HG02623 (cell line): ENCODE data around the gene PRODH2.

ENCODE experiments used
- ATAC-seq: cut with Tn5 transposase; IDR thresholded peaks from one replicate; pipeline ENCODE4 v1.9.1; 2021; ENCODE audit warnings: moderate library complexity; ENCODE audit not compliant: unreplicated experiment

The PRODH2 gene, protein sequence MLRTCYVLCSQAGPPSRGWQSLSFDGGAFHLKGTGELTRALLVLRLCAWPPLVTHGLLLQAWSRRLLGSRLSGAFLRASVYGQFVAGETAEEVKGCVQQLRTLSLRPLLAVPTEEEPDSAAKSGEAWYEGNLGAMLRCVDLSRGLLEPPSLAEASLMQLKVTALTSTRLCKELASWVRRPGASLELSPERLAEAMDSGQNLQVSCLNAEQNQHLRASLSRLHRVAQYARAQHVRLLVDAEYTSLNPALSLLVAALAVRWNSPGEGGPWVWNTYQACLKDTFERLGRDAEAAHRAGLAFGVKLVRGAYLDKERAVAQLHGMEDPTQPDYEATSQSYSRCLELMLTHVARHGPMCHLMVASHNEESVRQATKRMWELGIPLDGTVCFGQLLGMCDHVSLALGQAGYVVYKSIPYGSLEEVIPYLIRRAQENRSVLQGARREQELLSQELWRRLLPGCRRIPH

DNA sequence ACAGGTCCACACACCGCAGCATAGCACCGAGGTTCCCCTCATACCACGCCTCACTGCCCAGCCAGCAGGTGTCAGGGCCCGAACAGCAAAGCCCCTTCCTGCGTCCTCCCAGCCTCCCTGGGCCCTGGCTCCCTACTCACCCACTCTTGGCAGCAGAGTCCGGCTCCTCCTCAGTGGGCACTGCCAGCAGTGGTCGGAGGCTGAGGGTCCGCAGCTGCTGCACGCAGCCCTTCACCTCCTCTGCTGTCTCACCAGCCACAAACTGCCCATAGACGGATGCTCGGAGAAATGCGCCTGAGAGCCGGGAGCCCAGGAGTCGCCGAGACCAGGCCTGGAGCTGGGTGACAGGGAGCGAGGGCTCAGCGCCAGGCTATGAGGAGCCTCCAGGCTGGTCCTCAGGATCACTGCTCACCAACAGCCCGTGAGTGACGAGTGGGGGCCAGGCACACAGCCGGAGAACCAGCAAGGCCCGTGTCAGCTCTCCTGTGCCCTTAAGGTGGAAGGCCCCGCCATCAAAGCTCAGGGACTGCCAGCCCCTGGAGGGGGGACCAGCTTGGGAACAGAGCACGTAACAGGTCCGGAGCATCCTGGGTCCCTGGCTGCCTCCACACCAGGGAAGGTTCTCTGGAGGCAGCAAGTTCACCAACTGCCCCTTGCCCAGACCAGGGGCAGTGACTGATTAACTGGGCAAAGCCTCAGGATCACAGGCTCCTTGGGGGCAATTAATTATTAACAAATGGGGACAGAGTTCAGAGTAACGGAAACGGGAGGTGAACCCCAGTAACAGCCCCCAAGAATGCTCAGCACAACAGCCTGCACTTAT is at the start of gene PRODH2:
Gene PRODH2, minus strand, starts transcription at position 626 of the 823 bp plus-strand sequence. Its CDS starts 40 bp downstream, at position 586.
- no peak for ATAC-seq

DNA sequence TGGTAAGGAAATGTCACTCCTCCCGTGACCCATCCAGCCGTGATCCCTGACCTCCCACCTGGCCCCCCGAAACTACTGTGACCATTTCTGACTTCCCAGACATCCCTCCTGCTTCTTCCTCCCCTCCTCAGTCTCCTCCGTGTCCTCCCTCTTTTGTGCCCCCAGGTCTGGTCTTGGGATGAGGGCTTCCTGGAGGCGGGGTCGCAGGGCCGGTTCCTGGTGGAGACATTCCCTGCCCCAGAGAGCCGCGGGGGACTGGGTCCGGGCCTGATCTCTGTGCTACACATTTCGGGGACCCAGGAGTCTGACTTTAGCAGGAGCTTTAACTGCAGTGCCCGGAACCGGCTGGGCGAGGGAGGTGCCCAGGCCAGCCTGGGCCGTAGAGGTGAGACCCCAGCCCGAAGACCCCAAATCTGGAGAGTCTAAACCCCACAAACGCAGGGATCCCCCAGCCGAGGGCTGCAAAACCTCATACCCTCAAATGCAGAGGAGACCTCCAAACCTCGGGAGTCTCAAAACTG is 49.1 kb upstream of the PRODH2 start:
- no peak for ATAC-seq

DNA sequence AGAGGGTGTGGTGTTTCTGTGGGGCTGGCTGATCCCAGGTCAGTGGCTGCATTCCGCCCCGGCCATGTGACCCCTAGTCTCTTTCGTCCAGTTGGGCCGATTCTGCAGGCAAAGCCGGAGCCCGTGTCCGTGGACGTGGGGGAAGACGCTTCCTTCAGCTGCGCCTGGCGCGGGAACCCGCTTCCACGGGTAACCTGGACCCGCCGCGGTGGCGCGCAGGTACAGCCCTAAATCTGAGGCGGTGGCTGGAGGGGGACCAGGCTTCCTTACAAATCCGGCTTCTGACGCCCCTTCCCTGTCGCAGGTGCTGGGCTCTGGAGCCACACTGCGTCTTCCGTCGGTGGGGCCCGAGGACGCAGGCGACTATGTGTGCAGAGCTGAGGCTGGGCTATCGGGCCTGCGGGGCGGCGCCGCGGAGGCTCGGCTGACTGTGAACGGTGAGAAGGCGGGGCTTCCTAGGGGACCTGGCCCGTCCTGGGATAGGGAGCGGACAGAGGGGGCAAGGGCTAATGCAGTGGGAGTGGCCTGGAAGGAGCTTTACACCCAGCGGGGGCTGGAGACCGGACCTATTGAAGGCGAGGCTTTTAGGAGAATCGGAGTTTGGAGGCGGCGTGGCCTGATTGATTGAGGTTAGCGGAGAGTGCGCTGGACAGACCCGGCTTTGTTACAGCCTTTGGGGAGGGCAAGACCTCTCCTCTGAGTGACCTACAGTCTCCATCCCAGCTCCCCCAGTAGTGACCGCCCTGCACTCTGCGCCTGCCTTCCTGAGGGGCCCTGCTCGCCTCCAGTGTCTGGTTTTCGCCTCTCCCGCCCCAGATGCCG is 48.4 kb upstream of the PRODH2 start:
- ATAC-seq: no peak

DNA sequence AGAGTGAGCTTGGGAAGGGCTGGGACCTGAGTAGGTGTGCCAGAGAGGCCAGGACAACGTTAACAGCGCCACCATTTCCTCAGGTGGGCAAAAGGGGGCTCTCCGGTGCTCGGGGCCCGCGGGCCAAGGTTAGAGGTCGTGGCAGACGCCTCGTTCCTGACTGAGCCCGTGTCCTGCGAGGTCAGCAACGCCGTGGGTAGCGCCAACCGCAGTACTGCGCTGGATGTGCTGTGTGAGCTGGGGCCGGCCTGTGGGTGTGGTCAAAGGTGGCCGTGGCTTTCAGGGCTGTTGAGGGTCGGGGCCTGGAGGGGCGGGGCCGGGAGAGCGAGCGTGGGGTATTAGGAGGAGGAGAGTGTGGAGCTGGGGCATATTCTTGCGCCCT is 47.8 kb upstream of the PRODH2 start:
- ATAC-seq: no peak

DNA sequence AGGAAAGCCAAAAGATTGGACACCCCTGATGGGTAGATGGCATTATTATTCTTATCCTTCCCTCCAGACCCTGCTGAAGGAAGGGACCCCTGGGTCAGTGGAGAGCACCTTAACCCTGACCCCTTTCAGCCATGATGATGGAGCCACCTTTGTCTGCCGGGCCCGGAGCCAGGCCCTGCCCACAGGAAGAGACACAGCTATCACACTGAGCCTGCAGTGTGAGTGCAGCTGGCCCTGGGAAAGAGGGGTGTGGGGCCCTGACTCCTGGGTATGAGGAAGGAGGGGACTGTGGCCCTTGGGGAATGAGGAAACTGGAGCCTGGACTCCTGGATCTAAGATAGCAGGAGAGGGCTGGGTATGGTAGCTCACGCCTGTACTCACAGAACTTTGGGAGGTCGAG is 46.8 kb upstream of the PRODH2 start:
- ATAC-seq: no peak

DNA sequence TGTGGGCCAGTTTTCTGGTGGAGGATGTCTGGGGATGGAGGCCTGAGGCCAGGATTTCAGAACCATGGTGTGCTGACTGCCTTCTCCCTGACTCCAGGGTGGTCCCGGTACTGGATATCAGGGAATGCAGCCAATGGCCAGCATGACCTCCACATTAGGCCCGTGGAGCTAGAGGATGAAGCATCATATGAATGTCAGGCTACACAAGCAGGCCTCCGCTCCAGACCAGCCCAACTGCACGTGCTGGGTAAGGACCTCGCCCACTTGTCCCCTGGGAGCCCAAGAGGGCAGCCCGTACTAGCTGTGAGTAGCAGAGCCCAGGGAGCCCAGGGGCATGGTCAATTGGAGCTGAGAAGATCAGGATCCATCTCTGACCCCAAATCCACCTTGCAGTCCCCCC is 45.7 kb upstream of the PRODH2 start:
- no peak for ATAC-seq

DNA sequence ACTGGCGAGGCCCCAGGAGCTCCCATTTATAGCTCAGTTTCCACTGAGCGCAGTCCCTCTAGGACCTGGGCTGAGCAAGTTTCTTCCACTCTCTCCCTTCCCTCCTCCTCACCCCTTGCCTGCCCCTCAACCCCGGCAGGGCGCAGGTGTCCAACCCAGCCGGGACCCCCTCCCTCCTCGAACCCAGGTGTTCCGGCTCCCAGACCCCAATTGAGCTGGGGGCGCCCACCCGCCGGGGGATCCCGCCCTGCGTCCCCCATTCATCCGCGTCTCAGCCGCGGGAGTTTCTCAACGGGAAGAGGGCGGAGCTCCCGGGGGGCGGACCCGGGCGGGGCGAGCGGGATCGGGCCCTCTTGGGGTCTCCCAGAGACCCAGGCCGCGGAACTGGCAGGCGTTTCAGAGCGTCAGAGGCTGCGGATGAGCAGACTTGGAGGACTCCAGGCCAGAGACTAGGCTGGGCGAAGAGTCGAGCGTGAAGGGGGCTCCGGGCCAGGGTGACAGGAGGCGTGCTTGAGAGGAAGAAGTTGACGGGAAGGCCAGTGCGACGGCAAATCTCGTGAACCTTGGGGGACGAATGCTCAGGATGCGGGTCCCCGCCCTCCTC is 44.0 kb upstream of the PRODH2 start, which contains the start of gene KIRREL2:
Gene KIRREL2, plus strand, starts transcription at position 366 of the 604 bp plus-strand sequence. Its CDS starts 209 bp downstream, at position 575.
- no peak for ATAC-seq

DNA sequence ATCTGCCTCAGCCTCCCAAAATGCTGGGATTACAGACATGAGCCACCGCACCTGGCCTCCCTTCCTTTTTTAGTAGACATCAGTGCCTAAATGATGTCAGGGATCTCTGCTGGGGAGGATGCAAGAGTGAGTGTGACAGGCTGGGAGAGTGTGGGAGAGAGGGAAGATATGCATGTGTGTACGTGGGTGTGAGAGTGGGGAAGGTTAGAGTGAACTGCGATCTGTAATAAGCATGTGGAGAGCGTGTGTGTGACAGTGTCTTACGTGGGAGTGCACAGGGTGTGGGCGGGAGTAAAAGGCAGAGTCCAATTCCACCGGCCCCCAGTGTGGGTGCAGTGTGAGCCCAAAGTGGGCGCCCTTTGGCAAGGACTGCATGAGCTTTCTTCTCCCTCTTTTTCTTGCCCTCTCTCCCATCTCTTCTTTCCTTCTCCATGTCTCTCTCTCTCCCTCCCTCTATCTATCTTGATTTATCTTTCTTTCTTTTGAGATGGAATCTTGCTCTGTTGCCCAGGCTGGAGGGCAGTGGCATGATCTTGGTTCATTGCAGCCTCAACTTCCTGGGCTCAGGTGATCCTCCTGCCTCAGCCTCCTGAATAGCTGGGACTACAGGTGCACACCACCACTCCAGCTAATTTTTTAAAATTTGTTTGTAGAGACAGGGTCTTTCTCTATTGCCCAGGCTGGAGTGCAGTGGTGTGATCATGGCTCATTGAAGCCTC is 40.6 kb upstream of the PRODH2 start:
- no peak for ATAC-seq

DNA sequence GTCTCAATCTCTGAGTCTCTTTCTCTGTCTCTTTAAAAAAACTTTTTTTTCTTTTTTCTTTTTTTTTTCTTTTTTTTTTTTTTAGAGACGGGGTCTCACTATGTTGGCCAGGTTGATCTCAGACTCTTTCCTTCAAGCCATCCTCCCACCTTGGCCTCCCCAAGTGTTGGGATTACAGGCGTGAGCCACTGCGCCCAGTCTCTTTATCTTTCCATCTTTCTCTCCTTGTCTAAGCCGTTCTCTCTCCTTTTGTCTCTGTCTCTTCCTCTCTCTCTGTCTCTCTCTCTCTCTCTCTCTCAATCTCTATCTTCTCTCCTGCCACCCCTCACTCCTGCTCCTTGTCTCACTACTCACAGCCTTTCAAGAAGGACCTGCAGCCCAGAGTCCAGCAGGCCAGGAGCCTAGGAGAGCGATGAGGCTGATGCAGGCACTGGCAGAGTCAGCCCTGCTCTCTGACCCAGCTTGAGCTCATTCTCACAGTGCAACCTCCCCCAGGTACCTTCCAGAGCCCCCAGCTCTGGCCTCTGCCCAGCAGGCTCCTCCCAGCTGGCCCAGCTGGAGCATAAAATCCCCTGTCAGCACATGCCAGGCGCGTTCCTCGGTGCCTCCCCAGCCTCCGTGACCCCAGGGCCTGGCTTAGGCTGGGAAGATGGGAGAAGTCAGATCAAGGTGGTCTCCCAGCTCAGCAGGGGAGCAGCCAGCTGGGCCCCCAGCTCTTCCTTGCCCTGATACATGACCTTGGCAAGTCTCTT is 39.6 kb upstream of the PRODH2 start, which contains the start of gene NPHS1:
Gene NPHS1, minus strand, starts transcription at position 476 of the 752 bp plus-strand sequence. CDS start 667 bp downstream, outside the sequence.
- ATAC-seq: no peak

DNA sequence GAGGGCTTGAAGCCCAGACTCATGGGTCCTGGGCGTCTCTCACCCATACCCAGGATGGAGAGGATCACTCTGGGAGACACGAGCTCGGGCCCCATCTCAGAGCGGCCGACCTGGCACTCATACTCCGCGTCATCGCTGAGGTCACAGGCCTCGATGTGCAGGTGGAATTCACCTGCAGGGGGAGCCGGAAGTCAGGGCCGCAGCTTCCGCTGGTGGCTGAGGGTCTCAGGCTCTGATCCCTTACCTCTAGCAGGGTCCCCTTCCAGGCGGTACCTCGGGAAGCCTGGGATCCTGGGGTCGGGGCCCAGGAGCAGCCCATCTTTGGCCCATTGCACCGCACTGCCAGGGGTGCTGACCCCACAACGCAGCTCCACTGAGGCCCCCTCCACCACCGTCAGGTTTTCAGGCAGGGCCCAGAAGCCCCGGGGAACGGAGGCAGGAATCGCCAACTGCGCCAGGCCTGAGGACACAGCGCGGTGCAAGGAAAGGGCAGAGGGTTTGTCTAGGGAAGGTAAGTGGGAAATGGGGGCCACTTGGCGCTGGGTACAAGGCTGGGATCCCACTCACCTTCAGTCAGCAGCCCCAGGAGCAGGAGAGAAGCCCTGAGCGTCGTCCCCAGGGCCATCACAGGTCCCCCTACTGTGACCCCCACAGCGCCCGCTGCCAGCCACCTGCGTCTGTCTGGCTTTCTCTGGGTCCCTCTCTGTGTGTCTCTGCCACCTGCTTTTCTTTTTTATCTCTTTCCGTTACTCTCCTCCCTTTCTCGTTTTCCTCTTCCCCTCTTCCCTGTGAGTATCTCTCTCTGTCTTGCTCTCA is 38.8 kb upstream of the PRODH2 start:
- ATAC-seq: no peak

DNA sequence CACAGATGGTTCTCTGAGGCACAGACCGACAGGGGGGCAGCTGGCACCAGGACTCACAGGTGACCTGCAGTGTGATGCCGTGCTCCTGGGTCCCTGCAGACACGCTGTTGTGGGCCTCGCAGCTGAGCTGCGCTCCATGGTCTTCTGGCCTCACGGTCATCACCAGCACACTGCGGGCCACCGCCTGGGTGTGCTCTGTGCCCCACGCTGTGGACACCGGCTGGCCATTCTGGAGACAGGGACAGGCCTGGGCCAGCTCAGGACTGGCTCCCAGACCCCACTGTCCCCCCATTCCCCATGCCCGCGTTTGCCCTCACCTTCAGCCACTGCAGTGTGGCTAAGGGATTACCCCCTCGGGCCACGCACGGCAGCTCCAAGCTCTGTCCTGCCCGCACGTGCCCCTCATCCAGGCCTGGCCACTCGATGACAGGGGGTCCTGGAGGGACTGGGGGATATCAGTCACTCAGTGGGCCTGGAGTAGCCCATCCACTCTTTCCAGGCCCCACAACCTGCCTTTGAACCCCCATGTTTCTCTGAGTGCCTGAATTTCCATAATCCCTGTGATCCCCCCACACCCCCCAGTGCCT is 36.4 kb upstream of the PRODH2 start:
- no peak for ATAC-seq

DNA sequence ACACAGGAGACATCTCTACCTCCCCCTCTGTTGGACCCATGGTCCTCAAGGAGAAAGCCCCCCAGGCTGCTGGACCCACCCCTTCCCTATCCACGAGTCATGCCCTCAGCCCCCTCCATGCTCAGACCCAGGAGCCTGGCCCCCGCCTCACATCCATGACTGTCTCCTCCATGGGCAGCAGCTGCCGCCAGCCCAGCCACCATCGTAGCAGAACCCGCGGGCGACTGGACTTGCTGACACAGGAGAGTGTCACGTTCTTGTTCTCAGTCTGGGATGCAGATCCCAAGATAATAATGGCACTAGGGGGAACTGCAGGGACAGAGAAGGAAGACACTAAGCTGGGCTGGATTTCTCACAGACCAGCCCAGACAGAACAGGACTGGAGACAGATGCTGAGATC is 35.8 kb upstream of the PRODH2 start:
- ATAC-seq: no peak

DNA sequence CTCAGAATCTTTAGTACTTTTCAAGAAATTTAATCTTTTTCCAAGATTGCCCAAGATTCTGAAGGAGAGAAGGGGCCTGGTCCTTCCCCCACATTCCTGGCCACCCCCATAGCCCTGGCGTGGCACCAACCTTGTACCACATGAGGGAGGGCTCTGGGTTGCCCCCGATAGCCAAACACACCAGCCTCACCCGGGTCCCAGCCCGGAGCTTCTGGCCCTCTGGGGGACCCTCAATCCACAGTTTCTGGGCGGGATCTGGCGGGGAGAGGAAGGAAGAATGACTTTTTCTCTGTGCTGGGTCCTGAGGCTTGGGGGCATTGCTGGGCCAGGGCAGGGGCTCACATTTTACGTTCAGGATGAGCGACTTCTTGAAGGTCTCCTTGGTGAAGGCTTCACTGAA is 35.3 kb upstream of the PRODH2 start:
- ATAC-seq: no peak

DNA sequence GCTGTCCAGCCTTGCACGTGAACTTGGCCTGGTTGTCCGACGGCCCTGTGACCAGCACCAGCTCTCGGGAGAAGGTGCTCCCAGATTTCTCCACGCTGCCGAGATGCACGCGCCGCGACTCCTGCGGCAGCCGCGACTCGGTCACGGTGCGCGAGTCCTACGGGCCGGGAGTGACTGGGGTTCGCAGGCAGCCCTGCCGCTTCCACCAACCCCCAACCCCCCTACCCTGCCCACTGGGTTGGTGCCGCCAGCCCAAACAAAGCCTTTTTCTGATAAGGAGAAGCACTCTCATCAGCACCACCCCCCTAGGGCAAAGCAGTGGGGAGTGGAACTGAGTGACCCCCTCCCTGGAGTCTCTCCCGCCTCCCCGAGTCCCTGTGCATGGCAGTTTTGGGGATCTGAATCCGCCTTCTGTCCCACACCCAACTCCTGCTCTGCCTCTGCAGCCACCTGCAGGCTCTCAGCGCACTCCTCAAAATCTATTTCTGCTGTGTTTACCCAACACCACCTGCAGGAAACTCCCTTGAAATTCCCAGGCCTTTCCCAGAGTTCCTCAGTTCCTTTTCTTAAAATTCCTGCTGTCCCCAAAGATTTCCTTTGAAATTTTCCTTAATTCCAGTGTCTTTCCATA is 33.5 kb upstream of the PRODH2 start:
- ATAC-seq: no peak

DNA sequence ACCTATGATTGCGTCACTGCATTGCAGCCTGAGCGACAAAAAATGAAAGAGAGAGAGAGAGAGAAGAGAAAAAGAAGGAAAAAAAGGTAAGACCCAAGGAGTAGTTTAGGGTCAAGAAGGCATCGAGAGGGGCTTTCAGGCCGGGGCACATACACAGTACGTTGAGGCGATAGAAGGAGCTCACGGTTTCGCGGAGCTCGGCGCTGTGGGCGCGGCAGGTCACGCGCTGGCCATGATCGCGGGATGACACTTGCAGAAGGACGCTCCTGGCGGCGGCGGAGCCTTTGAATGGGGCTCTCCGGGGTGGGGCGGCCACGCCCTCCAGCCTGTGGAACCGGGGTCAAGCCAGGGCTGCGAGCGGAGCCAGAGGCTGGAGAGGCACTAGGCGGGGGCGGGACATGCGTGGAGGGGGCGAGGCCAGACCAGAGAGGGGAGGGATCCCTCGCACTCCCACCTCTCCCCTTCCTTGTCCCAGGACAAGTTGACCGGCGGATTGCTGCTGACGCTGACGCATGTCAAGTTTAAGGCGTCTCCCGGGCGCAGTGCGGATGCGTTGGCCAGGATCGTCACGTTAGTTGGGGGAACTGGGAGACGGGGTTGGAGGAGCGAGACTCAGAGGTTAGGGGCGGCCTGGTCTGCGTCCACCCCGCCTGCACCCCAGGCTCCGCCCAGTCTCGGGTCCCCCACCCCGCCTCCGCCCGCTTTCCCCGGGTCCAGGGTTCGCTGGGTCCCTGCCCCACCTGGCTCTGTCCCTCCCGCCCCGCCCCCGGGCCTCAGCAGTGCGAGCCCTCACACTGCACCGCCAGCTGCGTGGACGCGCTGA is 32.8 kb upstream of the PRODH2 start:
- no peak for ATAC-seq

DNA sequence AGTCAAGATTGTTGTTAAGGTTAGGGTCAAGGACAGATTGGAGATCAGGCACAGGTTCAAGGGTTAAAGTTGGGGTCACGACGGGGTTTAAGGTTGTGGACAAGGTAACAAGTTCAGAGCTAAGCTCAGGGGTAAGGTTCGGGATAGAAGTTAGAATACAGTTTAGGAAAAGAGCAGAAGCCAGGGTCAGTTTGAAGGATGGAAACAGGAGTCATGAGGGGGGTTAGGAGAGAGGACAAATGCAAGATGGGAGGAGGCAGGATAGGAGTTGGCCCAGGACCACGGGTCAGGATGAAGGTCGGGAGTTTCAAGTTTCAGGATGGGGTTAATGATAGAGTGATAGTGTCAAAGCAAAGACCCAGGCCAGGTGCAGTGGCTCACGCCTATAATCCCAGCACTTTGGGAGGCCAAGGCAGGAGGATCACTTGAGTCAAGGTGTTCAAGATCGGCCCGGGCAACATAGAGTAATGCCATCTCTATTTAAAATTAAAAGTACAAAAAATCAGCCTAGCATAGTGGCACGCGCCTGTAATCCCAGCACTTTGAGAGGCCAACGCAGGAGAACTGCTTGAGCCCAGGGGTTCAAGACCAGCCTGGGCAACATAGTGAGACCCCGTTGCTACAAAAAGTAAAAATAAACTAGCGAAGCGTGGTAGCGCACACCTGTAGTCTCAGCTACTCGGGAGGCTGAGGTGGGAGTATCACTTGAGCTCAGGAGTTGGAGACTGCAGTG is 32.0 kb upstream of the PRODH2 start:
- no peak for ATAC-seq
